ENCODE measurements around the gene ZBTB39. TPM values are rescaled to one million over a fixed set of nuclear protein-coding genes. Genes with fewer than 3 reads are reported as not detected.

Gene ZBTB39
- total and polyA plus RNA-seq, 2 of the 13 experiments (the other 11 are each of a cell fraction or from before 2014, with no cell fraction given): 6.5 to 6.9 TPM

DNA sequence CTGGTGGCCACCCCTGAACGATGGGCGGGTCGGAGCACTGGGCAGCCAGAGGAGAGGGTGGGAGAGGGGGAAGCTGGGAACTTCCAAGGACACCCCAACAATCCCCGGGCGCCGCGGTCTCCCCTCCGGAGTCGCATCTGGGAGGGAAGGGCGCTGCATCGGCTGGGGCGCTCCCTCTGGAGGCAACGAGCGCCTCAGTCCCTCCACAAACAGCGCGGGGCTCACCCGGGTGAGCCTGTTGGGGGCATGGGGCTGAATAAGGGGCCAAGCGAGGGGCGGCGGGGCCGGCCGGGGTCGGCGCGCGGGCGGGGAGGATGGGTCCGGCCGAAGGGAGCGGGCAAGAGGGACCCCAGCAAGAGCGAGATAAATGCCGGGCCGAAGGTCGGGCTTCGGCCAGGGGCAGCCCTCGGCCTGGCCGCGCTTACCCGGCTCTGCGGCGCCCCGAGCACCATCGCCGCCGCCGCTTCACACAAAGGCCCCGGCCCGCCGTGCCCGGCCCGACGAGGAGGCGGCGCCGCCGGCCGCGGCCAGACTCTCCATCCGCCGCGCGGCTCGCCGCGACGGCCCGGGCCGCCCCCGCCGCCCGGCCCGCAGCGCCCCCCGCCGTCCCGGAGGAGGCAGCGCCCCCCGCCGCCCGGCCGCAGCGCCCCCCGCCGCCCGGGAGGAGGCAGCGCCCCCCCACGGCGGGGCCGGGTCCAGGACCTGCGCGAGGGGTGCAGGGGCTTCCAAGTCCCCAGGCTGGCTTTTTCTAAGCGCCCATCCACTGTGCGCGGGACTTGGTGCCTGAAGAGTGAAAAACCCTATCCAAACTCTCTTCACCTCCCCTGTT, at the start of gene ZBTB39 (continued):
- TF ChIP-seq XRCC5 (optimal IDR thresholded peaks at IDR 0.05; ENCODE audit: low read length) (peak; percentile 17), ASH2L (IDR thresholded peaks at IDR 0.05; ENCODE audit: insufficient read length, low read depth, low read length) (peak; percentile 32), ZNF317 (CRISPR knock-in tag; IDR thresholded peaks at IDR 0.05) (no peak), TOE1 (CRISPR knock-in tag; IDR thresholded peaks at IDR 0.05) (no peak), ZNF138 (CRISPR knock-in tag; IDR thresholded peaks at IDR 0.05; ENCODE audit: low read depth) (no peak), POLR2A (IDR thresholded peaks at IDR 0.05; ENCODE audit: insufficient read depth in 1 of 2, low read depth in 2 of 2, low read length in 2 of 2) (peak; percentile 54 to 68; a peak in 3 of 4 replicates), NFKB2 (CRISPR knock-in tag; IDR thresholded peaks at IDR 0.05; ENCODE audit: borderline replicate concordance) (peak; percentile 39; the same call in 1 of the 2 replicates), ZIK1 (CRISPR knock-in tag; IDR thresholded peaks at IDR 0.05; ENCODE audit: borderline replicate concordance, low read depth) (0 out of 2 replicates have a peak, but pooled peaks have one; percentile 9), ZNF777 (CRISPR knock-in tag; IDR thresholded peaks at IDR 0.05) (peak; percentile 64; the same call in 1 of the 2 replicates), YEATS4 (CRISPR knock-in tag; IDR thresholded peaks at IDR 0.05; ENCODE audit: borderline replicate concordance) (peak; percentile 72), KDM5A (IDR thresholded peaks at IDR 0.05; ENCODE audit: borderline replicate concordance, low read length) (peak; percentile 52; the same call in 1 of the 2 replicates), ZSCAN21 (CRISPR knock-in tag; IDR thresholded peaks at IDR 0.05; ENCODE audit: borderline replicate concordance) (peak; percentile 26; the same call in 1 of the 2 replicates), ZNF776 (CRISPR knock-in tag; IDR thresholded peaks at IDR 0.05) (peak; percentile 72; the same call in 1 of the 2 replicates), ZNF674 (CRISPR knock-in tag; IDR thresholded peaks at IDR 0.05; ENCODE audit: low read depth) (no peak), SAFB2 (CRISPR knock-in tag; IDR thresholded peaks at IDR 0.05; ENCODE audit: borderline replicate concordance, low read depth) (peak; percentile 29; the same call in 1 of the 2 replicates), POLR2G (IDR thresholded peaks at IDR 0.05; ENCODE audit: low read depth, low read length) (peak; percentile 65), SCMH1 (CRISPR knock-in tag; IDR thresholded peaks at IDR 0.05; ENCODE audit: borderline replicate concordance) (no peak), SAP130 (CRISPR knock-in tag; IDR thresholded peaks at IDR 0.05; ENCODE audit: low read depth) (0 out of 2 replicates have a peak, but pooled peaks have one; percentile 23), SIN3A (IDR thresholded peaks at IDR 0.05; ENCODE audit: borderline replicate concordance, low read depth, low read length) (peak; percentile 34; the same call in 1 of the 2 replicates), NR2C2 (CRISPR knock-in tag; IDR thresholded peaks at IDR 0.05; ENCODE audit: borderline replicate concordance) (0 out of 2 replicates have a peak, but pooled peaks have one; percentile 31)
- TF ChIP-seq, protein P1, sequence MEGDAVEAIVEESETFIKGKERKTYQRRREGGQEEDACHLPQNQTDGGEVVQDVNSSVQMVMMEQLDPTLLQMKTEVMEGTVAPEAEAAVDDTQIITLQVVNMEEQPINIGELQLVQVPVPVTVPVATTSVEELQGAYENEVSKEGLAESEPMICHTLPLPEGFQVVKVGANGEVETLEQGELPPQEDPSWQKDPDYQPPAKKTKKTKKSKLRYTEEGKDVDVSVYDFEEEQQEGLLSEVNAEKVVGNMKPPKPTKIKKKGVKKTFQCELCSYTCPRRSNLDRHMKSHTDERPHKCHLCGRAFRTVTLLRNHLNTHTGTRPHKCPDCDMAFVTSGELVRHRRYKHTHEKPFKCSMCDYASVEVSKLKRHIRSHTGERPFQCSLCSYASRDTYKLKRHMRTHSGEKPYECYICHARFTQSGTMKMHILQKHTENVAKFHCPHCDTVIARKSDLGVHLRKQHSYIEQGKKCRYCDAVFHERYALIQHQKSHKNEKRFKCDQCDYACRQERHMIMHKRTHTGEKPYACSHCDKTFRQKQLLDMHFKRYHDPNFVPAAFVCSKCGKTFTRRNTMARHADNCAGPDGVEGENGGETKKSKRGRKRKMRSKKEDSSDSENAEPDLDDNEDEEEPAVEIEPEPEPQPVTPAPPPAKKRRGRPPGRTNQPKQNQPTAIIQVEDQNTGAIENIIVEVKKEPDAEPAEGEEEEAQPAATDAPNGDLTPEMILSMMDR (CRISPR knock-in tag; IDR thresholded peaks at IDR 0.05): peak; percentile 66
- TF ChIP-seq, protein P2, sequence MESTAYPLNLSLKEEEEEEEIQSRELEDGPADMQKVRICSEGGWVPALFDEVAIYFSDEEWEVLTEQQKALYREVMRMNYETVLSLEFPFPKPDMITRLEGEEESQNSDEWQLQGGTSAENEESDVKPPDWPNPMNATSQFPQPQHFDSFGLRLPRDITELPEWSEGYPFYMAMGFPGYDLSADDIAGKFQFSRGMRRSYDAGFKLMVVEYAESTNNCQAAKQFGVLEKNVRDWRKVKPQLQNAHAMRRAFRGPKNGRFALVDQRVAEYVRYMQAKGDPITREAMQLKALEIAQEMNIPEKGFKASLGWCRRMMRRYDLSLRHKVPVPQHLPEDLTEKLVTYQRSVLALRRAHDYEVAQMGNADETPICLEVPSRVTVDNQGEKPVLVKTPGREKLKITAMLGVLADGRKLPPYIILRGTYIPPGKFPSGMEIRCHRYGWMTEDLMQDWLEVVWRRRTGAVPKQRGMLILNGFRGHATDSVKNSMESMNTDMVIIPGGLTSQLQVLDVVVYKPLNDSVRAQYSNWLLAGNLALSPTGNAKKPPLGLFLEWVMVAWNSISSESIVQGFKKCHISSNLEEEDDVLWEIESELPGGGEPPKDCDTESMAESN (CRISPR knock-in tag; conservative IDR thresholded peaks at IDR 0.05): 0 out of 2 replicates have a peak, but pooled peaks have one; percentile 10
- TF ChIP-seq, protein P3, sequence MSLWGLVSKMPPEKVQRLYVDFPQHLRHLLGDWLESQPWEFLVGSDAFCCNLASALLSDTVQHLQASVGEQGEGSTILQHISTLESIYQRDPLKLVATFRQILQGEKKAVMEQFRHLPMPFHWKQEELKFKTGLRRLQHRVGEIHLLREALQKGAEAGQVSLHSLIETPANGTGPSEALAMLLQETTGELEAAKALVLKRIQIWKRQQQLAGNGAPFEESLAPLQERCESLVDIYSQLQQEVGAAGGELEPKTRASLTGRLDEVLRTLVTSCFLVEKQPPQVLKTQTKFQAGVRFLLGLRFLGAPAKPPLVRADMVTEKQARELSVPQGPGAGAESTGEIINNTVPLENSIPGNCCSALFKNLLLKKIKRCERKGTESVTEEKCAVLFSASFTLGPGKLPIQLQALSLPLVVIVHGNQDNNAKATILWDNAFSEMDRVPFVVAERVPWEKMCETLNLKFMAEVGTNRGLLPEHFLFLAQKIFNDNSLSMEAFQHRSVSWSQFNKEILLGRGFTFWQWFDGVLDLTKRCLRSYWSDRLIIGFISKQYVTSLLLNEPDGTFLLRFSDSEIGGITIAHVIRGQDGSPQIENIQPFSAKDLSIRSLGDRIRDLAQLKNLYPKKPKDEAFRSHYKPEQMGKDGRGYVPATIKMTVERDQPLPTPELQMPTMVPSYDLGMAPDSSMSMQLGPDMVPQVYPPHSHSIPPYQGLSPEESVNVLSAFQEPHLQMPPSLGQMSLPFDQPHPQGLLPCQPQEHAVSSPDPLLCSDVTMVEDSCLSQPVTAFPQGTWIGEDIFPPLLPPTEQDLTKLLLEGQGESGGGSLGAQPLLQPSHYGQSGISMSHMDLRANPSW (CRISPR knock-in tag; IDR thresholded peaks at IDR 0.05; ENCODE audit: borderline replicate concordance): no peak
